Psoas muscle (tissue), 8 donors: ENCODE measurements around the gene RFWD3. TPM values are rescaled to one million over a fixed set of nuclear protein-coding genes. Genes with fewer than 3 reads are reported as not detected.

Experiments
- ATAC-seq, 4 donors: fragments of 200-7000 bp; cut with Tn5 transposase; one replicate each; pipeline ENCODE4 v1.9.1; 2020; ENCODE audit warnings: moderate library complexity in 3 of 4, mild to moderate bottlenecking in 2 of 4
- DNase-seq, 2 donors: peaks; one replicate each; pipeline ENCODE4 v3.0.0-alpha.2; 2020
- H3K27ac ChIP-seq: fragments of 200-600 bp; one replicate; pipeline ENCODE4 v1.8.0; 2022
- H3K27me3 ChIP-seq, 3 donors: fragments of 200-600 bp in 1 of 3; one replicate each; pipeline versions ENCODE4 v1.6.1 to v1.8.0; 2013 to 2022; ENCODE audit warnings: low read length in 2 of 3, mild to moderate bottlenecking in 2 of 3, moderate library complexity in 1 of 3; ENCODE audit not compliant: insufficient read depth in 3 of 3
- H3K36me3 ChIP-seq, 2 donors: fragments of 200-600 bp in 1 of 2; one replicate each; pipeline versions ENCODE4 v1.6.1 to v1.8.0; 2013 to 2022; ENCODE audit warnings: low read depth in 1 of 2, mild to moderate bottlenecking in 1 of 2, moderate library complexity in 1 of 2; ENCODE audit not compliant: insufficient read depth in 1 of 2
- H3K4me1 ChIP-seq: fragments of 200-600 bp; one replicate; pipeline ENCODE4 v1.8.0; 2022
- H3K4me3 ChIP-seq: fragments of 200-600 bp; one replicate; pipeline ENCODE4 v1.8.0; 2022; ENCODE audit warnings: mild to moderate bottlenecking
- H3K9me3 ChIP-seq: fragments of 200-600 bp; one replicate; pipeline ENCODE4 v1.8.0; 2022
- CTCF ChIP-seq: fragments of 200-600 bp; IDR thresholded peaks from one replicate; pipeline ENCODE4 v1.8.0; 2022; ENCODE audit warnings: antibody characterized with exemption
- WGBS, 3 donors: extraction: QIAGEN DNeasy Blood & Tissue Kit; methylation state at CpG; one replicate each; pipeline versions ENCODE4 v1.1.6 to v1.1.7; 2013; 5-methylcytosine and 5-hydroxymethylcytosine counted together
- intact Hi-C, 2 donors: fragments of 100-400 bp; cut with DNase I; formaldehyde crosslinking; loops; one replicate each; pipeline versions ENCODE4 v1.11.0 to v1.14.2; 2022
- polyA plus RNA-seq, 3 donors: library from polyadenylated mRNA; stranded (reverse); fragments of 200-250 nt; gene quantifications; one replicate each; pipeline ENCODE4 v1.2.3, GENCODE V29; 2013
- total RNA-seq, 4 donors: library from RNA; stranded (reverse); fragmentation: NEBNext Ultra II Directional in 2 of 4; extraction: Animal tissue kit (Norgen Biotek cat#: 25700) in 2 of 4; gene quantifications; one replicate each; pipeline versions ENCODE4 v1.2.1 to v1.2.4, GENCODE V29; 2021 to 2023
- donor health status: healthy with polysubstance abuse.
- donor health status: DM: no; HTN: no; CAD: no; lungs with moderate emphysema.
- donor health status: Bipolar disorder and iron deficiency.
- donor health status: healthy.
- donor health status: DM: yes; HTN: yes; CAD: no.
- donor health status: DM: no; HTN: no; CAD: no.
- donor health status: DM: no; HTN: no; CAD: no.
- donor health status: DM: yes; HTN: yes; CAD: no.

RFWD3 gene
- total and polyA plus RNA-seq, 7 donors, result 2.6 to 8.2 (median 4.0) TPM

GRCh38 chr16:74652249-74652648 is 14.4 kb downstream of the RFWD3 start:
- Histone ChIP-seq H3K27me3 (no peaks in the 10 kb centered on the region), H3K4me3 (no peak overlapping the region), H3K4me1 (no peaks in the 10 kb centered on the region), H3K36me3 (peaks cover 13 to 50% of the 10 kb centered on the region in 2 donors), H3K9me3 (no peaks in the 10 kb centered on the region), H3K27ac (no peak overlapping the region)
- 52 to 65% (median 55%) methylated on average over 1 of the region's 1 CpG for WGBS, 3 donors
- no peak for ATAC-seq
- no peak for TF ChIP-seq CTCF
- intact Hi-C loops, result no loop called here
- DNase-seq, result no peak

GRCh38 chr16:74651841-74652240 is 14.8 kb downstream of the RFWD3 start:
- WGBS, 3 donors, result 93 to 98% (median 96%) methylated on average over 2 of the region's 2 CpGs
- Histone ChIP-seq H3K27me3 (no peaks in the 10 kb centered on the region), H3K27ac (no peak overlapping the region), H3K36me3 (peaks cover 12 to 51% of the 10 kb centered on the region in 2 donors), H3K4me3 (no peak overlapping the region), H3K4me1 (no peaks in the 10 kb centered on the region), H3K9me3 (no peaks in the 10 kb centered on the region)
- intact Hi-C loops, result no loop called here
- TF ChIP-seq CTCF, result no peak
- ATAC-seq (no peak), DNase-seq (no peak)

GRCh38 chr16:74650966-74651567 is 15.6 kb downstream of the RFWD3 start:
- H3K4me3 ChIP-seq, result no peak overlapping the region
- H3K9me3 ChIP-seq, result no peaks in the 10 kb centered on the region
- intact Hi-C loops, result no loop called here
- no peaks in the 10 kb centered on the region for H3K27me3 ChIP-seq
- H3K27ac ChIP-seq, result no peak overlapping the region
- TF ChIP-seq CTCF, result peak; percentile 30
- 89 to 91% (median 91%) methylated on average over 6 of the region's 6 CpGs for WGBS, 3 donors
- H3K4me1 ChIP-seq, result no peaks in the 10 kb centered on the region
- no peak for ATAC-seq
- H3K36me3 ChIP-seq, result peaks cover 10 to 53% of the 10 kb centered on the region in 2 donors
- no peak for DNase-seq

GRCh38 chr16:74649839-74650504 is 16.7 kb downstream of the RFWD3 start:
- ATAC-seq (no peak), DNase-seq (no peak)
- intact Hi-C loops, result no loop called here
- no peaks in the 10 kb centered on the region for H3K27me3 ChIP-seq
- H3K36me3 ChIP-seq, result peaks cover 10 to 62% of the 10 kb centered on the region in 2 donors
- no peak overlapping the region for H3K27ac ChIP-seq
- H3K4me3 ChIP-seq, result no peak overlapping the region
- WGBS, 3 donors, result 77 to 85% (median 81%) methylated on average over 1 of the region's 1 CpG
- H3K9me3 ChIP-seq, result no peaks in the 10 kb centered on the region
- no peaks in the 10 kb centered on the region for H3K4me1 ChIP-seq
- TF ChIP-seq CTCF, result no peak

- TF ChIP-seq CTCF, result no peak
- intact Hi-C loops, result no loop called here
- Histone ChIP-seq H3K27me3 (no peaks in the 10 kb centered on the region), H3K4me1 (no peaks in the 10 kb centered on the region), H3K9me3 (no peaks in the 10 kb centered on the region), H3K27ac (no peak overlapping the region), H3K4me3 (no peak overlapping the region), H3K36me3 (peaks cover 2 to 85% of the 10 kb centered on the region in 2 donors)
- no peak for DNase-seq
- ATAC-seq, result no peak
- 97 to 98% (median 97%) methylated on average over 8 of the region's 8 CpGs for WGBS, 3 donors
These were observed 24.7 kb downstream of the RFWD3 start for GRCh38 chr16:74641969-74642368.
